HG03469 (cell line): ENCODE measurements around the gene ATXN10.
"Not testable (repeated sequence)": the region's sequence is repeated elsewhere in the genome, so short reads cannot be mapped to it uniquely, and the experiment has no call there.

ENCODE experiments used
- ATAC-seq: cut with Tn5 transposase; IDR thresholded peaks from one replicate; pipeline ENCODE4 v1.9.1; 2021; ENCODE audit warnings: mild to moderate bottlenecking, moderate library complexity, moderate number of reproducible peaks; ENCODE audit not compliant: unreplicated experiment

The ATXN10 gene

DNA sequence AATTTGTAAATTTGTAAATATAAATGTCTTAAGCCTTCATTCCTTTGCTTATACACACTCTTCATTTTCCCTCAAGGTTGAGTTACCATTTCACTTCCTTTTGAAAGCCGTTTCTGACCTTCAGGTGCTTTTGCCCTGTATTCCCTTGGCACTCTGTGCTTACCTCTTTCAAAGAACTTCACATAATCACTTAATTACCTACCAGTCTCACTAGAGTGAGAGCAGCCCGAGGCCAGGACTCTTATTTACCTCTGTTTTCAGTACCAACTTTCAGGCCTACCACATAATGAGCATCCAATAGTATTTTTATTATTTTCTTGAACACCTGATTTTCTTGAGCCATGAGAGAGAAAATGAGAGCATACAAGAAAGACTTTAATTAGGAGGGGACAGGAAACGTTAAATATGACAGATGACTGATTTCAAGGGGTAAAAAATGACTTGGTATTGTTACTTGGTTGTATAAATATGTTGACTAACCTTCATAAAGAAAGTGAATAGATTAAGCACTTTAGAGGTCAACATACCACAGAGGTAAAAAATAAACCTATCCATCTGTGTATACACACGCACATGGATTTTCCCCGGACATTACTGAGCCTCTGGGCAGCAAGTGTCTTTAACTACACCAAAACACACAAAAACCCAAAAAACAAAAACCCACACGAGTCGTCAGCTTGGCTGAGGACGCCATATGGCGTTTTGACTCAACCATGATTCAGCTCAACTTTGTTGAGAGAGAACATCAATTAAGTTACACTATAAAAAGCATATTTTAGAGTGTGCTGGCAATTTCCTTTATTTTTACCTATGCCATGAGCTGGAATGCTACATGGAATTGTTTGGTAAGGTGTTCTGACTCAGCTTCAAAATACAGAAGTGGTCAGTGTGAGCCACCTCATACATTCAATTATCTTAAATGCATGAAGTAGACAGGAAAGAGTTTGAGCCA lies 7.6 kb downstream of the ATXN10 start:
- ATAC-seq, result no peak

DNA sequence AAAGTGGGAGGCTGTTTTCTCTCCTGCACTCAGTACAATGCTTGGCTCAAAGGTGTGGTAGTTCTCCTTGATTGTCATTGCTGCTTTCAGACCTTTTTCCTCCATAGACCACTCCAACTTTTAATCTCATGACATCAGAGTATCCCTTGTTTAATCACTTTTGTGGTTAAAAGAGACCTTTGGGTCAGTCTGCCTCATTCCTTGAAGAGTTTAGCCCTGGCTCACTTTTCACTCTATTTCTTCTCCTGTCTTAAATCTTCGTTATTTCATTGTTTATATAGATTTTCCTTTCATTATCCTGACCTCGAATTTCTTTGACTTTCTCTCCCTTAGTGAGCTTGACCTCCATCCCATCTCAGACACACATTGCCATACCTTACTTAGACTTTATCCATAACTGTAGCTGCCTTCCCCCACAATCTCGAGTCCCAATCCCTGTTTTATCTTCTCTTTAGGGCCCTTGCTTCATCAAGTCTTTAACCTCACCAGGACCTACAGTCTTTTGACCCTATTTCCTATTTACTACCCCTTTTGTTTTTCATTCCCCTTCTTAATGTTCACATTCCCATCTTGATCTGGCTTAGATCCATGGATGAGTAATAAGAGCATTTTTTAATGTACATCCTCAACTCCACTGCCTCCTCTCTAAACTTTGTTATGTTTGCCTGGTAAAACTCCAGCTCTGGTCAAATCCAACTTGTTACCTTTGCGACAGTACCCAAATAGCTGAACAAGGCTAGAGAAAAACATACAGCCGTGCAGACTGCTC lies 9.5 kb downstream of the ATXN10 start:
- ATAC-seq, result no peak

GRCh38 chr22:45682064-45682463 lies 10.4 kb downstream of the ATXN10 start:
- no peak for ATAC-seq

DNA sequence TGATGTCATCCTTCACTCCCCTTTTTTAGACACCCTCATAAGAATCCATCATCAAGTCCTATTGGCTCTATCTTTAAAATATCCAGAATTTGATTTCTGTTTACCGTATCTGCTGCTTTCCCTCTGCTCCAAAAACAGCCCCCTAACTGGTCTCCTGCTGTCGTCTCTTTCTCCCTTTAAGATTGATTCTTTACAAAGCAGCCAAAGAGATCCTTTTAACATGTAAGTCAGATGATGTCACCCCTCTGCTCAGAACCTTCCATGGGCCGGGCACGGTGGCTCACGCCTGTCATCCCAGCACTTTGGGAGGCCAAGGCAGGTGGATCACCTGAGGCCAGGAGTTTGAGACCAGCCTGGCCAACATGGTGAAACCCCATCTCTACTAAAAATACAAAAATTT lies 11.1 kb downstream of the ATXN10 start:
- not testable (repeated sequence) for ATAC-seq

GRCh38 chr22:45683248-45683647 lies 11.6 kb downstream of the ATXN10 start:
- ATAC-seq, result no peak

GRCh38 chr22:45683680-45684079 lies 12.0 kb downstream of the ATXN10 start:
- ATAC-seq, result no peak

DNA sequence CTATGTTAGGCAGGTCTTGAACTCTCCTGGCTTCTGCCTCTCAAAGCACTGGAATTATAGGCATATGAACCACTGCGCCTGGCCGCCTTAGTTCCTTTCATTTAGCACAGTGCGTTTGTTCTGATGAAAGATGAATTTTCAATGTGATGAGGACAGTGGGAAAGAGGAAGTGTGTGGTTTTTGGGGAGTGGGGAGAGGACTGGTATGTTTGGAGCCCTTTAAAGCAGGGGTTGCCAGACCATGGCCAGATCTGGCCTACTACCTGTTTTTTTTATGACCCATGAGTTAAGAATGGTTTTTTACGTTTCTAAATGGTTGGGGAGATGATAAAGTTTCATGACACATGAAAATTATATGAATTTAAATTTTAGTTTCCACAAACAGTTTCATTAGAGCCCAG lies 12.5 kb downstream of the ATXN10 start:
- ATAC-seq, result no peak

DNA sequence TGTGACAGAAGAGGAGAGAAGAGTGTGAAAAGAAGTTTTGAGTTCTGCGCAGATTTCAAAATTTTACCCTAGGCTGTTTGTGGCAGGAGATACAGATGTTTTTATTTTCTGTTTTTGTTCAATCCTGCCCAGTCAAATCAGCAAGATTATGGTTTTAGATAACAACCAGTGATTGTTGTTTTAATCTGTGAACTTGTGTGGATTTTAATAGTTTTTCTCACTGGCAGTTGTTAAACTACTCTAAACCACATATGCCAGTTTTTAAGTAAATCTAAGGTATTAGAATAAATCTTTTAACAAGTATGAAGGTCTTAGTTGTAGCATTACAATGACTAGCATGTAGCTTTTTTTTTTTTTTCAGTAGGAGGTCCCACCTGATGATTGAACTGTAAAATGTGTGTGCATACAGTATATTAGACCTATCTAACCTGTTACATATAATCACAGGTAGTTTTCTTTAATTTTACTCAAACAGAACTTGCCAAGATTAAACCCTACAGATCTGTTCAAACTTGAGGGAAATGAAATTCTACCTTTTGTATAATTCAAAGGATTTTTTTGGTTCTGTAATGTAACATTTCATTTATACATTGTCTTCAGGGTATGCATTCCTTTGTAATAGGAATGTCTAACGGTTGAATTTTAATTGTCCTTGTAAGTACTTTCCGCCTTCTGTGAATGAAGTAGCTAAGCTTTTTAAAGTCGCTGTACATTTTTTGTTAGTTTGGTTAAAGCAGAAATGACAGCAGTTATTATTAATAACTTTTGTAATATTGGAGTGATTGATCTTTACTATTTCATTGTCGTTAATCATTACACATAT lies 13.3 kb downstream of the ATXN10 start:
- no peak for ATAC-seq

- ATAC-seq, result no peak
Measured at GRCh38 chr22:45686004-45686403, 14.4 kb downstream of the ATXN10 start.

- no peak for ATAC-seq
Measured at GRCh38 chr22:45686836-45687235, 15.2 kb downstream of the ATXN10 start.

GRCh38 chr22:45688600-45689080 lies 17.0 kb downstream of the ATXN10 start:
- ATAC-seq, result no peak

GRCh38 chr22:45689211-45689610 lies 17.6 kb downstream of the ATXN10 start:
- no peak for ATAC-seq

DNA sequence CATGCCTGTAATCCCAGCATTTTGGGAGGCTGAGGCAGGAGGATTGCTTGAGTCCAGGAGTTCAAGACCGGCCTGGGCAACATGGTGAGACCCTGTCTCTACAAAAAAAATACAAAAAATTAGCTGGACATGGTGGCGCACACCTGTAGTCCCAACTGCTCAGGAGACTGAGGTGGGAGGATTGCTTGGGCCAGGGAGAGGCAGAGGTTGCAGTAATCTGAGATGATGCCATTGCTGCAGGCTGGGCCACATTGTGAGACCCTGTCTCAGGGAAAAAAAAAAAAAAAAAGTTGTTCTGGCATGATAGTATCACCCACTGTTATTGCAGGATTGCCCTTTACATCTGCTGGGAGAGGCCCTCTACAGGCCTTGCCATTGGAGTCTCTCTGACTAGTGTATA lies 18.4 kb downstream of the ATXN10 start:
- no peak for ATAC-seq

GRCh38 chr22:45692549-45692948 lies 20.9 kb downstream of the ATXN10 start:
- no peak for ATAC-seq

DNA sequence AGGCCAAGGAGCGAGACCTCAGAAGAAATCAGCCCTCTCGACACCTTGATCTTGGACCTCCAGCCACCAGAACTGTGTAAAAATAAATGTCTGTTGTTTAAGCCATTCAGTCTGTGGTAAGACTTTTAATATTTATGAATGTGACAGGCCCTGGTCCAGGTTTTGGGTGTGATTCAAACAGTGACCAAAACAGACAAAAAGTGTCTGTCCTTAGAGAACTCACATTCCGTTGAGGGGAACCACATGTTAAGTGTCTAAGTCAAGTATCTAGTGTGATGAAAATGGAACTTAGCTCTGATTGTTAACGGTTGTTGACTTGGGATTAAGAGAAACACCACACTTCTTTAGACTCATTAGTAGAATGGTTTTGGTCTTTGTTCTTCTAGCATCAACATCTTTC lies 22.2 kb downstream of the ATXN10 start:
- no peak for ATAC-seq

- no peak for ATAC-seq
Measured at GRCh38 chr22:45696227-45696626, 24.6 kb downstream of the ATXN10 start.

DNA sequence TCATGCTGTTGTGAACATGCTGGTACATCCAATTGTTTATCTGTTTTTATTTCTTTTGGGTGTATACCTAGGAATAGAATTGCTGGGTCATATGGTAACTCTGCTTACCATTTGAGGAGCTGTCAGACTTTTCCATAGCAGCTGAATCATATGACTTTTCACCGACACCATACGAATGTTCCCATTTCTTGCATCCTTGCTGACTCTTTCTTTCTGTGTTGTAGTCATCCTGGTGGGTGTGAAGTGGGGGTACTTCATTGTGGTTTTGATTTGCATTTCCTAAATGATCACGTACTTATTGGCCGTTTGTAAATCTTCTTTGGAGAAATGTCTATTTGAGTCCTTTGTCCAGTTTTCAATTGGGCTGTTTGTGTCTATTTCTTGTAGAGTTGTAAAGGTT lies 26.5 kb downstream of the ATXN10 start:
- no peak for ATAC-seq

DNA sequence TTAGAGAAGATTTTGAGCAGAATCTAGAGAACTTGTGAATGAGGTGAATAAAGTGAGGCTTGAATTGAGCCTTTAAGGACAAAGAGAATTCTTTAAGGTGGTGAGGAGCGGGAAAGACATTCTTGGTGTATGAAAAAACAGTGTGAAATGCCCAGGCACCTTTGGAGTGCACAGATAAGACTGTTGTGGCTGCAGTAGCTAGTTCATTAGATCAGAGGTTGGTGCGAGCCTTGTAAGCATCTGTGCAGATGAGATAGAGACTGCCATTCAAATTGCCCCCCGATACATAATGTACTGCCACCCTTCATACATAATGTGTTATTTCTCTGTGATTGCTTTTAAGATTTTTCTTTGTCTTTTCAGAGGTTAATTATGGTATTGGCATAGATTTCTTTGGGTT lies 31.3 kb downstream of the ATXN10 start:
- ATAC-seq, result no peak

- no peak for ATAC-seq
Measured at GRCh38 chr22:45703758-45704157, 32.1 kb downstream of the ATXN10 start.

- ATAC-seq, result no peak
Measured at GRCh38 chr22:45704648-45705047, 33.0 kb downstream of the ATXN10 start.

DNA sequence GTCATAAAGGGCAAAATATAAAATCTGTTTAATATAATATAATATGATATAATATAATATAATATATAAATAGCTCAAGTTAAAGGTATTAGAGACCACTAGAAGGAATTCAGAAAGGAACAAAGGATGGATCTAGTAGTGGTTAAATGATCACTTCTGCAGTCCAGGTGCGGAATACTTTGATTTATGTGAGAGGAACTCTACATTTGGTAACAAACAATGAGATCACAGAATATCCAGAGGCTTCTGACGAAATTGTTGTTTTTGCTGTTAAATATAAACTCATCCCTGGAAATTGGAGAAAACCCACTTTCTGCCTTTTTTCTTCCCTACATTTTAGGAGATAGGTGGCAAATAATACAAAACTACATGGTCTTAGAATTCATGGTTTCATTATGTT lies 36.0 kb downstream of the ATXN10 start:
- no peak for ATAC-seq
